ENCODE data around the gene GLIS1. TPM values are rescaled to one million over a fixed set of nuclear protein-coding genes. Genes with fewer than 3 reads are reported as not detected.

Gene GLIS1
- total RNA-seq, 1 experiment from 2014 or later: 1.7 TPM

DNA sequence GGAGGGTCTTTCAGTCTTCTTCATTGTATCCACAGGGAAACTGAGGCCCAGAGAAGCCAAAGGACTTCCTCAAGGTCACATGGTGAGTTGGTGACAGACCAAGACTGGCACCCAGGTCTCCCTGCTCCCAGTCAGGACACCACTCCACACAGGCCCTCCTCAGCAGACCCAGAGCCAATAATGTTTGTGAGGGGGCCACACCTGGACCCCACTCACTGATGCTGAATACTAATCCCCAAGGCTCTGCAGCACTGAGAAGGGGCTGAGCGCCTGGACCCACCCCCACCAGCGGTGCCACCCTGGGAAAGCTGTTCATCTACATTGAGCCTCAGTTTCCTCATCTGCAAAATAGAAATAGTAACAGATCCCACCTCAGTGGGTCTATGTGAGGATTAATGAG, 79.5 kb downstream of the GLIS1 start:
- no peak overlapping the region for H3K4me2 ChIP-seq (ENCODE audit: low read length)
- ChIA-PET CTCF (no interaction called here), POLR2A (ENCODE audit: unreplicated experiment) (no interaction called here)
- no peaks in the 10 kb centered on the region for H4K20me1 ChIP-seq (ENCODE audit: low read length)
- no peak overlapping the region for H3K4me3 ChIP-seq (ENCODE audit: low read length)
- no peaks in the 10 kb centered on the region for H3K27me3 ChIP-seq (ENCODE audit: low read length)
- no TSS peak for BruUV-seq (replicated peaks)
- H3K9ac ChIP-seq (ENCODE audit: low read length): no peak overlapping the region
- TF ChIP-seq, protein P1, sequence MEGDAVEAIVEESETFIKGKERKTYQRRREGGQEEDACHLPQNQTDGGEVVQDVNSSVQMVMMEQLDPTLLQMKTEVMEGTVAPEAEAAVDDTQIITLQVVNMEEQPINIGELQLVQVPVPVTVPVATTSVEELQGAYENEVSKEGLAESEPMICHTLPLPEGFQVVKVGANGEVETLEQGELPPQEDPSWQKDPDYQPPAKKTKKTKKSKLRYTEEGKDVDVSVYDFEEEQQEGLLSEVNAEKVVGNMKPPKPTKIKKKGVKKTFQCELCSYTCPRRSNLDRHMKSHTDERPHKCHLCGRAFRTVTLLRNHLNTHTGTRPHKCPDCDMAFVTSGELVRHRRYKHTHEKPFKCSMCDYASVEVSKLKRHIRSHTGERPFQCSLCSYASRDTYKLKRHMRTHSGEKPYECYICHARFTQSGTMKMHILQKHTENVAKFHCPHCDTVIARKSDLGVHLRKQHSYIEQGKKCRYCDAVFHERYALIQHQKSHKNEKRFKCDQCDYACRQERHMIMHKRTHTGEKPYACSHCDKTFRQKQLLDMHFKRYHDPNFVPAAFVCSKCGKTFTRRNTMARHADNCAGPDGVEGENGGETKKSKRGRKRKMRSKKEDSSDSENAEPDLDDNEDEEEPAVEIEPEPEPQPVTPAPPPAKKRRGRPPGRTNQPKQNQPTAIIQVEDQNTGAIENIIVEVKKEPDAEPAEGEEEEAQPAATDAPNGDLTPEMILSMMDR (conservative IDR thresholded peaks at IDR 0.05; ENCODE audit: low read depth, low read length): no peak
- TF ChIP-seq EZH2phosphoT487 (IDR thresholded peaks at IDR 0.05; ENCODE audit: borderline replicate concordance, low read length) (no peak), EZH2 (IDR thresholded peaks at IDR 0.05; ENCODE audit: low read length, unreplicated experiment) (no peak)
- no peak overlapping the region for H3K27ac ChIP-seq (ENCODE audit: low read length)
- ATAC-seq (no peak), DNase-seq (no peak)
- no peaks in the 10 kb centered on the region for H3K36me3 ChIP-seq (ENCODE audit: low read depth, low read length)
- no peak overlapping the region for H2AFZ ChIP-seq (ENCODE audit: low read length)
- no peaks in the 10 kb centered on the region for H3K4me1 ChIP-seq (ENCODE audit: insufficient read depth, low read length)
- intact Hi-C loops (cut with micrococcal nuclease): no loop called here
- no peaks in the 10 kb centered on the region for H3K9me2 ChIP-seq (replicated peaks; ENCODE audit: low read length)
- no peaks in the 10 kb centered on the region for H3K9me3 ChIP-seq (ENCODE audit: low read length)
- no peaks in the 10 kb centered on the region for H3F3A ChIP-seq (ENCODE audit: low read length, unreplicated experiment)
- H3K79me2 ChIP-seq (ENCODE audit: low read length): no peaks in the 10 kb centered on the region

DNA sequence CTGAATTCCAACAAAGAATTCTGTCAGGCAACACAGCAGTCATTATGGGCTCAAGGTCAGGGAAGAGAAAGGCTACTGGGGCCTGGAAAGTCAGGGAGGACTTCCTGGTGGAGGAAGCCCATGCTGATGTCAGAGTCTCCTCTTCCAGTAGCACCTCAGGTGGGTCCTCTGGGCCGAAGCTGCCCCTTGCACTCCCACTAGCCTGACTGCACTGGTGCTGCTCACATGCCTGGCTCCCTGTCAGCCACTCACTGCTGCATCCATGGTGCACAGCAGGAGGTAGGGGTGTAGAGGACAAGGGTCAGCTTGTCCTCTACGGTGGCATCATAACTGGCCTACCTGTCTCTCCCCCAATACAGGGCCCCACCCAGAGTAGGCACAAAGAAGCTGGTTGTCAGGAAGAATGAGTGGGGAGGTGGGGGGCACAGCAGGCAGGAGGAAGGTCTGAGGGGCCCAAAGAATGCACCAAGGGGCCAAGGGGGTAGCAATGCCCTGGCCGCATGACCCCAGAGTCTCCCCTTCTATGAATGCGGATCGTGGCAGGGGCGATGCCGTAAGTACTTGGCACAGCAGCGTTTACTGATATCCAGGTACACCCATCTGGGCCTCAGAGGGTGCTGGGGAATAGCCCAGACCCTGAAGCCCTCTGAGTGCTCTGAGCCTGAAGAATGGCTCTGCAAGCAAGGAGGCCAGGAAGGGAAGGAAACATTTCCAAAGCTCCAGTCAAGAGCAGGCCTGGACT, 80.3 kb downstream of the GLIS1 start:
- Histone ChIP-seq H3K27ac (ENCODE audit: low read length) (no peak overlapping the region), H3K36me3 (ENCODE audit: low read depth, low read length) (no peaks in the 10 kb centered on the region), H3K79me2 (ENCODE audit: low read length) (no peaks in the 10 kb centered on the region), H3K27me3 (ENCODE audit: low read length) (no peaks in the 10 kb centered on the region), H3K4me2 (ENCODE audit: low read length) (no peak overlapping the region), H2AFZ (ENCODE audit: low read length) (no peak overlapping the region), H3K4me1 (ENCODE audit: insufficient read depth, low read length) (no peaks in the 10 kb centered on the region), H4K20me1 (ENCODE audit: low read length) (no peaks in the 10 kb centered on the region), H3F3A (ENCODE audit: low read length, unreplicated experiment) (no peaks in the 10 kb centered on the region), H3K9me3 (ENCODE audit: low read length) (no peaks in the 10 kb centered on the region), H3K9me2 (replicated peaks; ENCODE audit: low read length) (no peaks in the 10 kb centered on the region), H3K4me3 (ENCODE audit: low read length) (no peak overlapping the region), H3K9ac (ENCODE audit: low read length) (no peak overlapping the region)
- TF ChIP-seq, protein P1 (conservative IDR thresholded peaks at IDR 0.05; ENCODE audit: low read depth, low read length): no peak
- TF ChIP-seq EZH2phosphoT487 (IDR thresholded peaks at IDR 0.05; ENCODE audit: borderline replicate concordance, low read length) (no peak), EZH2 (IDR thresholded peaks at IDR 0.05; ENCODE audit: low read length, unreplicated experiment) (no peak)
- ChIA-PET POLR2A (ENCODE audit: unreplicated experiment) (no interaction called here), CTCF (no interaction called here)
- intact Hi-C loops (cut with micrococcal nuclease): no loop called here
- DNase-seq: no peak
- BruUV-seq (replicated peaks): no TSS peak
- no peak for ATAC-seq

DNA sequence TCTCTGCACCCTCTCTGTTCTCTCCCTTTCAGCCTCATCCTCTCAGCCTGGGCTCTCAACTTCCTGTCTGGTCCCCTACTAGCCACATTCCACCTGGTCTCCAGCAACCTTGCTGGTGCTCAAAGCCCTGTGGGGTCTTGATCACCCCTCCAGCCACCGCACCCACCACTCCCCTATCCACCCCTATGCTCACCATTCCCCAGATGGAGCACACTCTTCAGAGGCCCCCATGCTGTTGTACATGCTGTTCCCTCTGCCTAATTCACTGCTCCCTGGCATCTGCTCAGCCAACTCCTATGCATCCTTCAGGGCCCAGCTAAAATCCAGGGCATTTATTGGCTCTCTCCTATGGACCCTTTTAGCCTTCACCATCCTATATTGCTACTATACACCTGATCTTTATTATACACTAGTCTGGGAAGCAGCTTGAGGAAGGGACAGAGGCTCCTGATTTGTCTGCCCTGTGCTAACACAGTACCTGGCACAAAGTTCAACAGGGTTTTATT, 81.0 kb downstream of the GLIS1 start:
- Histone ChIP-seq H3K79me2 (ENCODE audit: low read length) (no peaks in the 10 kb centered on the region), H3K9me3 (ENCODE audit: low read length) (no peaks in the 10 kb centered on the region), H3K36me3 (ENCODE audit: low read depth, low read length) (no peaks in the 10 kb centered on the region), H3K9ac (ENCODE audit: low read length) (no peak overlapping the region), H3K9me2 (replicated peaks; ENCODE audit: low read length) (no peaks in the 10 kb centered on the region), H3K27me3 (ENCODE audit: low read length) (no peaks in the 10 kb centered on the region), H3K4me2 (ENCODE audit: low read length) (no peak overlapping the region), H3F3A (ENCODE audit: low read length, unreplicated experiment) (no peaks in the 10 kb centered on the region), H3K4me3 (ENCODE audit: low read length) (no peak overlapping the region), H2AFZ (ENCODE audit: low read length) (no peak overlapping the region), H4K20me1 (ENCODE audit: low read length) (no peaks in the 10 kb centered on the region), H3K4me1 (ENCODE audit: insufficient read depth, low read length) (no peaks in the 10 kb centered on the region), H3K27ac (ENCODE audit: low read length) (no peak overlapping the region)
- ChIA-PET POLR2A (ENCODE audit: unreplicated experiment) (no interaction called here), CTCF (no interaction called here)
- ATAC-seq (no peak), DNase-seq (no peak)
- no TSS peak for BruUV-seq (replicated peaks)
- TF ChIP-seq EZH2phosphoT487 (IDR thresholded peaks at IDR 0.05; ENCODE audit: borderline replicate concordance, low read length): no peak
- no peak for TF ChIP-seq EZH2 (IDR thresholded peaks at IDR 0.05; ENCODE audit: low read length, unreplicated experiment)
- TF ChIP-seq, protein P1 (conservative IDR thresholded peaks at IDR 0.05; ENCODE audit: low read depth, low read length): no peak
- intact Hi-C loops (cut with micrococcal nuclease): no loop called here
